Measurements from ENCODE around the gene MYLK. TPM values are rescaled to one million over a fixed set of nuclear protein-coding genes. Genes with fewer than 3 reads are reported as not detected.
A peak's percentile ranks its signal among the peaks of the same experiment; 100 is the strongest.

The MYLK gene, protein sequence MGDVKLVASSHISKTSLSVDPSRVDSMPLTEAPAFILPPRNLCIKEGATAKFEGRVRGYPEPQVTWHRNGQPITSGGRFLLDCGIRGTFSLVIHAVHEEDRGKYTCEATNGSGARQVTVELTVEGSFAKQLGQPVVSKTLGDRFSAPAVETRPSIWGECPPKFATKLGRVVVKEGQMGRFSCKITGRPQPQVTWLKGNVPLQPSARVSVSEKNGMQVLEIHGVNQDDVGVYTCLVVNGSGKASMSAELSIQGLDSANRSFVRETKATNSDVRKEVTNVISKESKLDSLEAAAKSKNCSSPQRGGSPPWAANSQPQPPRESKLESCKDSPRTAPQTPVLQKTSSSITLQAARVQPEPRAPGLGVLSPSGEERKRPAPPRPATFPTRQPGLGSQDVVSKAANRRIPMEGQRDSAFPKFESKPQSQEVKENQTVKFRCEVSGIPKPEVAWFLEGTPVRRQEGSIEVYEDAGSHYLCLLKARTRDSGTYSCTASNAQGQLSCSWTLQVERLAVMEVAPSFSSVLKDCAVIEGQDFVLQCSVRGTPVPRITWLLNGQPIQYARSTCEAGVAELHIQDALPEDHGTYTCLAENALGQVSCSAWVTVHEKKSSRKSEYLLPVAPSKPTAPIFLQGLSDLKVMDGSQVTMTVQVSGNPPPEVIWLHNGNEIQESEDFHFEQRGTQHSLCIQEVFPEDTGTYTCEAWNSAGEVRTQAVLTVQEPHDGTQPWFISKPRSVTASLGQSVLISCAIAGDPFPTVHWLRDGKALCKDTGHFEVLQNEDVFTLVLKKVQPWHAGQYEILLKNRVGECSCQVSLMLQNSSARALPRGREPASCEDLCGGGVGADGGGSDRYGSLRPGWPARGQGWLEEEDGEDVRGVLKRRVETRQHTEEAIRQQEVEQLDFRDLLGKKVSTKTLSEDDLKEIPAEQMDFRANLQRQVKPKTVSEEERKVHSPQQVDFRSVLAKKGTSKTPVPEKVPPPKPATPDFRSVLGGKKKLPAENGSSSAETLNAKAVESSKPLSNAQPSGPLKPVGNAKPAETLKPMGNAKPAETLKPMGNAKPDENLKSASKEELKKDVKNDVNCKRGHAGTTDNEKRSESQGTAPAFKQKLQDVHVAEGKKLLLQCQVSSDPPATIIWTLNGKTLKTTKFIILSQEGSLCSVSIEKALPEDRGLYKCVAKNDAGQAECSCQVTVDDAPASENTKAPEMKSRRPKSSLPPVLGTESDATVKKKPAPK (N-terminal part only)
- 4.3 TPM for total RNA-seq (ENCODE audit: unreplicated experiment)
- long read RNA-seq, result 0 reads

DNA sequence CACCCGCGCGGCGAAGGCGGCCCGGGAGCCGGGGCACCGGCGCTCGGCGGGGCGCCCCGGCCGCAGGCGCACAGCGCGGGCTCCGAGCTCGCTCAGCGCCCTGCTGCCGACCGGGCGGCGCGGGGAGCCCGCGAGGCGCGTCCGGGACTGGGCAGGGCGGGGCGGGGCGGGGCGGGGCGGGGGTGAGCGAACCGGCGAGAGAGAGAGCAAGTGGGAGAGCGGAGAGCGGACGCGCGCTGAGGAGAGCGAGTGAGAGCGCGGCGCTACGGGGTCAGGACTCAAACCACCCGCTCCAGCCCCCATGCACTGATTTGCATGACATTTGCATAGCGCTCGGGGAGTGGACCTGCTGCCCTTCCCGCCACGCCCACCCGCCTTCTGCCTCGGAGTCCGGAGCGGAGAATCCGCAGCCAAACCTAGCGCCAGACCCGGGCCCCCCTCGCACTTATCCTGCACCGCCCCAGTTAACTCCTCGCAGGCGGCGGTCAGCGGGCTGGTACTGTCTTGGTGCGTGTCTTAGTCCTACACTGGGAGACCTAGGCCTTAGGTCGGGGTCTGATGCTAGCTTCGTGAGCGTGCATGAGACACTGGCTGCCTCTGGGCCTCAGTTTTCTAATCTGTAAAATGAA, at the start of gene MYLK:
Gene MYLK (minus strand): TSS at position 130 of the 629 bp plus-strand sequence. CDS start 90,491 bp downstream, outside the sequence.
- H3K4me1 Mint-ChIP-seq (ENCODE audit: low read depth, unreplicated experiment), result peaks cover 3% of the 10 kb centered on the region
- no peaks in the 10 kb centered on the region for H3K36me3 Mint-ChIP-seq (ENCODE audit: unreplicated experiment)
- TF ChIP-seq, protein P1, sequence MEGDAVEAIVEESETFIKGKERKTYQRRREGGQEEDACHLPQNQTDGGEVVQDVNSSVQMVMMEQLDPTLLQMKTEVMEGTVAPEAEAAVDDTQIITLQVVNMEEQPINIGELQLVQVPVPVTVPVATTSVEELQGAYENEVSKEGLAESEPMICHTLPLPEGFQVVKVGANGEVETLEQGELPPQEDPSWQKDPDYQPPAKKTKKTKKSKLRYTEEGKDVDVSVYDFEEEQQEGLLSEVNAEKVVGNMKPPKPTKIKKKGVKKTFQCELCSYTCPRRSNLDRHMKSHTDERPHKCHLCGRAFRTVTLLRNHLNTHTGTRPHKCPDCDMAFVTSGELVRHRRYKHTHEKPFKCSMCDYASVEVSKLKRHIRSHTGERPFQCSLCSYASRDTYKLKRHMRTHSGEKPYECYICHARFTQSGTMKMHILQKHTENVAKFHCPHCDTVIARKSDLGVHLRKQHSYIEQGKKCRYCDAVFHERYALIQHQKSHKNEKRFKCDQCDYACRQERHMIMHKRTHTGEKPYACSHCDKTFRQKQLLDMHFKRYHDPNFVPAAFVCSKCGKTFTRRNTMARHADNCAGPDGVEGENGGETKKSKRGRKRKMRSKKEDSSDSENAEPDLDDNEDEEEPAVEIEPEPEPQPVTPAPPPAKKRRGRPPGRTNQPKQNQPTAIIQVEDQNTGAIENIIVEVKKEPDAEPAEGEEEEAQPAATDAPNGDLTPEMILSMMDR (IDR thresholded peaks at IDR 0.05; ENCODE audit: partially characterized antibody, unreplicated experiment), result no peak
- peak within 1 kb of the TSS; percentile 82 for H3K4me3 Mint-ChIP-seq (ENCODE audit: unreplicated experiment)
- H3K27me3 Mint-ChIP-seq (ENCODE audit: unreplicated experiment), result peaks cover 6% of the 10 kb centered on the region
- no peak within 1 kb of the TSS for H3K27ac Mint-ChIP-seq (ENCODE audit: unreplicated experiment)
- H3K9me3 Mint-ChIP-seq (ENCODE audit: unreplicated experiment), result peaks cover 5% of the 10 kb centered on the region
- DNase-seq, result peak; percentile 95

DNA sequence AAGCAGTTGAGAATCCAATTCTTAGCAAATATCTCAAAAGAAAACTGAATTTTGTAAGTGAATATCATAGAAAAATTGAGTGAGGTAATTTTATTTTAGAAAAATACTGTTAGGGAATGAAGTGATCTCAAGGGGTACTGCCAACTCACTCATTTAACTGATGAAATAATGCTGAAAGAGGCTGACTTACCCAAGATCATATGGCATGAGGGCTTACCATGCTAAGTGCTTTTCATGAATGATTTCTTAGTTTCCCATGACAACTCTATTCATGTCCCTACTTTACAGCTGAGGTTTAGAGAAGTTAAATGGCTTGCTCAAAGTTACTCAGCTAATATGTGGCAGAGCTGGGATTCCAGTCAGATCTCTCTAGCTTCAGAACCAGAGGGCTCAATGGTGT, 46.3 kb upstream of the MYLK start:
- Mint-ChIP-seq H3K27ac (ENCODE audit: unreplicated experiment) (no peak overlapping the region), H3K36me3 (ENCODE audit: unreplicated experiment) (no peaks in the 10 kb centered on the region), H3K4me3 (ENCODE audit: unreplicated experiment) (no peak overlapping the region)

DNA sequence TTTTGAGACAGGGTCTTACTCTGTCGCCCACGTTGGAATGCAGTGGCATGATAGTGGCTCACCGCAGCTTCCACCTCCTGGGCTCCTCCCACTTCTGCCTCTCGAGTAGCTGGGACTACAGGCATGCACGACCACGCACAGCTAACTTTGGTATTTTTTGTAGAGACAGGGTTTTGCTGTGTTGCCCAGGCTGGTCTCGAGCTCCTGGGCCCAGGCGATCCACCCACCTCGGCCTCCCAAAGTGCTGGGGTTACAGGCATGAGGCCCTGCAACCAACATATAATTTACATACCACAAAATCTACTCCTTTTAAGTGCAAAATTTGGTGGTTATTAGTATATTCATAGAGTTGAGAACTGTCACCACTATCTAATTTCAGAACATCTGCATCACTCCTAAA, 45.2 kb upstream of the MYLK start:
- H3K4me1 Mint-ChIP-seq (ENCODE audit: low read depth, unreplicated experiment), result no peaks in the 10 kb centered on the region
- no peaks in the 10 kb centered on the region for H3K9me3 Mint-ChIP-seq (ENCODE audit: unreplicated experiment)
- no peak for DNase-seq
- H3K27ac Mint-ChIP-seq (ENCODE audit: unreplicated experiment), result no peak overlapping the region
- no peaks in the 10 kb centered on the region for H3K36me3 Mint-ChIP-seq (ENCODE audit: unreplicated experiment)
- no peaks in the 10 kb centered on the region for H3K27me3 Mint-ChIP-seq (ENCODE audit: unreplicated experiment)
- TF ChIP-seq, protein P1 (IDR thresholded peaks at IDR 0.05; ENCODE audit: partially characterized antibody, unreplicated experiment), result no peak
- H3K4me3 Mint-ChIP-seq (ENCODE audit: unreplicated experiment), result no peak overlapping the region

More for the DNA sequence above, 46.3 kb upstream of the MYLK start:
- TF ChIP-seq, protein P1 (IDR thresholded peaks at IDR 0.05; ENCODE audit: partially characterized antibody, unreplicated experiment), result no peak
- Mint-ChIP-seq H3K4me1 (ENCODE audit: low read depth, unreplicated experiment) (no peaks in the 10 kb centered on the region), H3K9me3 (ENCODE audit: unreplicated experiment) (no peaks in the 10 kb centered on the region), H3K27me3 (ENCODE audit: unreplicated experiment) (no peaks in the 10 kb centered on the region)
- DNase-seq, result no peak

DNA sequence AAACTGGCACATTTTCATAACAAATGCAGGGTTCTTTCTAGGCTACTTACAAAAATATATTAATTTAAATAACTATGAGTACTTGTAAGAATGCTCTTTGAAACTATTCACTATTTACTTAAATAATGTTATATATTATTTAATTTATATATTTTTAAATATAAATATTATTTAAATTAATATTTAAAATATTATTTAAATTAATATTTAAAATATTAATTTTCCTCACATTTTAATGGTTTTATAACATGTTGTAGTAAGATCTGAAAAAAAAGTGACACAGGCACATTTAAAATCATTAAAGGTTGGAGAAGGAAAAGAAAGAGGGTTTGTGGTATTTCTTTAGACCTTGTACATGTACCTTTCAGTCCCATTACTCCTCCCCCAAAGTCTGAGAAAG, 42.3 kb upstream of the MYLK start:
- TF ChIP-seq, protein P1 (IDR thresholded peaks at IDR 0.05; ENCODE audit: partially characterized antibody, unreplicated experiment), result no peak
- Mint-ChIP-seq H3K4me3 (ENCODE audit: unreplicated experiment) (no peak overlapping the region), H3K9me3 (ENCODE audit: unreplicated experiment) (no peaks in the 10 kb centered on the region), H3K4me1 (ENCODE audit: low read depth, unreplicated experiment) (no peaks in the 10 kb centered on the region), H3K36me3 (ENCODE audit: unreplicated experiment) (peaks cover 13% of the 10 kb centered on the region), H3K27ac (ENCODE audit: unreplicated experiment) (no peak overlapping the region), H3K27me3 (ENCODE audit: unreplicated experiment) (no peaks in the 10 kb centered on the region)
- DNase-seq, result no peak
